ENCODE results near the gene CD70.

DNA sequence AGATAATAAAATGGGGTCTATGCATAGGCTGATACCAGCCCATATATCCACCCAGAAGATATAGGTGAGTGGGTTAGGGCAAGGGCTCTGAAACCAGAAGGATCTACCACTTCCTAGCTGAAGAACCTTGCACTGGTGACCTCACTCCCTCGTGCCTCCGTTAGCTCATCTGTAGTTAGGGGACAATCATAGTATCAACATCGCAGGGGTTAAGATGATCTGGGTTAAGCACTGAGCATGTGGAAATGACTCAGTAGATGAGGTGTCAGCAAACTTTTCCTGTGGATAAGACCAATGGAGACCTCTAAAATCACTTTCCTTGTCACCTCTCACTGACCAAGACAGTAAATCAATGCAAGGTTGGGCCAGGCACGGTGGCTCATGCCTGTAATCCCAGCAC is 48.5 kb upstream of the CD70 start:
- TF ChIP-seq, protein P1, sequence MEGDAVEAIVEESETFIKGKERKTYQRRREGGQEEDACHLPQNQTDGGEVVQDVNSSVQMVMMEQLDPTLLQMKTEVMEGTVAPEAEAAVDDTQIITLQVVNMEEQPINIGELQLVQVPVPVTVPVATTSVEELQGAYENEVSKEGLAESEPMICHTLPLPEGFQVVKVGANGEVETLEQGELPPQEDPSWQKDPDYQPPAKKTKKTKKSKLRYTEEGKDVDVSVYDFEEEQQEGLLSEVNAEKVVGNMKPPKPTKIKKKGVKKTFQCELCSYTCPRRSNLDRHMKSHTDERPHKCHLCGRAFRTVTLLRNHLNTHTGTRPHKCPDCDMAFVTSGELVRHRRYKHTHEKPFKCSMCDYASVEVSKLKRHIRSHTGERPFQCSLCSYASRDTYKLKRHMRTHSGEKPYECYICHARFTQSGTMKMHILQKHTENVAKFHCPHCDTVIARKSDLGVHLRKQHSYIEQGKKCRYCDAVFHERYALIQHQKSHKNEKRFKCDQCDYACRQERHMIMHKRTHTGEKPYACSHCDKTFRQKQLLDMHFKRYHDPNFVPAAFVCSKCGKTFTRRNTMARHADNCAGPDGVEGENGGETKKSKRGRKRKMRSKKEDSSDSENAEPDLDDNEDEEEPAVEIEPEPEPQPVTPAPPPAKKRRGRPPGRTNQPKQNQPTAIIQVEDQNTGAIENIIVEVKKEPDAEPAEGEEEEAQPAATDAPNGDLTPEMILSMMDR (tag by site-specific recombination; IDR thresholded peaks at IDR 0.05), result no peak
- peak; percentile 35; the same call in 1 of the 2 replicates for TF ChIP-seq ZBTB21 (tag by site-specific recombination; IDR thresholded peaks at IDR 0.05)
- TF ChIP-seq ZNF629 (tag by site-specific recombination; IDR thresholded peaks at IDR 0.05), result peak; percentile 49
- TF ChIP-seq ZNF274 (IDR thresholded peaks at IDR 0.05; ENCODE audit: low read length), result no peak
- TF ChIP-seq ZNF274 (tag by site-specific recombination; IDR thresholded peaks at IDR 0.05; ENCODE audit: borderline replicate concordance), result no peak
- TF ChIP-seq GLI4 (tag by site-specific recombination; IDR thresholded peaks at IDR 0.05), result no peak
- TF ChIP-seq, protein P2, sequence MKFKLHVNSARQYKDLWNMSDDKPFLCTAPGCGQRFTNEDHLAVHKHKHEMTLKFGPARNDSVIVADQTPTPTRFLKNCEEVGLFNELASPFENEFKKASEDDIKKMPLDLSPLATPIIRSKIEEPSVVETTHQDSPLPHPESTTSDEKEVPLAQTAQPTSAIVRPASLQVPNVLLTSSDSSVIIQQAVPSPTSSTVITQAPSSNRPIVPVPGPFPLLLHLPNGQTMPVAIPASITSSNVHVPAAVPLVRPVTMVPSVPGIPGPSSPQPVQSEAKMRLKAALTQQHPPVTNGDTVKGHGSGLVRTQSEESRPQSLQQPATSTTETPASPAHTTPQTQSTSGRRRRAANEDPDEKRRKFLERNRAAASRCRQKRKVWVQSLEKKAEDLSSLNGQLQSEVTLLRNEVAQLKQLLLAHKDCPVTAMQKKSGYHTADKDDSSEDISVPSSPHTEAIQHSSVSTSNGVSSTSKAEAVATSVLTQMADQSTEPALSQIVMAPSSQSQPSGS (tag by site-specific recombination; IDR thresholded peaks at IDR 0.05; ENCODE audit: low read depth), result no peak
- no peak for TF ChIP-seq ZNF529 (tag by site-specific recombination; IDR thresholded peaks at IDR 0.05; ENCODE audit: insufficient replicate concordance)
- no peak for TF ChIP-seq SETDB1 (IDR thresholded peaks at IDR 0.05; ENCODE audit: insufficient read length, low read length)
- no peak for TF ChIP-seq ZNF175 (tag by site-specific recombination; IDR thresholded peaks at IDR 0.05)
- TF ChIP-seq, protein P3, sequence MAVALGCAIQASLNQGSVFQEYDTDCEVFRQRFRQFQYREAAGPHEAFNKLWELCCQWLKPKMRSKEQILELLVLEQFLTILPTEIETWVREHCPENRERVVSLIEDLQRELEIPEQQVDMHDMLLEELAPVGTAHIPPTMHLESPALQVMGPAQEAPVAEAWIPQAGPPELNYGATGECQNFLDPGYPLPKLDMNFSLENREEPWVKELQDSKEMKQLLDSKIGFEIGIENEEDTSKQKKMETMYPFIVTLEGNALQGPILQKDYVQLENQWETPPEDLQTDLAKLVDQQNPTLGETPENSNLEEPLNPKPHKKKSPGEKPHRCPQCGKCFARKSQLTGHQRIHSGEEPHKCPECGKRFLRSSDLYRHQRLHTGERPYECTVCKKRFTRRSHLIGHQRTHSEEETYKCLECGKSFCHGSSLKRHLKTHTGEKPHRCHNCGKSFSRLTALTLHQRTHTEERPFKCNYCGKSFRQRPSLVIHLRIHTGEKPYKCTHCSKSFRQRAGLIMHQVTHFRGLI (tag by site-specific recombination; IDR thresholded peaks at IDR 0.05), result no peak
- TF ChIP-seq ZNF302 (tag by site-specific recombination; IDR thresholded peaks at IDR 0.05; ENCODE audit: low read depth), result no peak
- TF ChIP-seq ZNF19 (tag by site-specific recombination; IDR thresholded peaks at IDR 0.05; ENCODE audit: low read depth), result no peak
- no peak for TF ChIP-seq ZNF423 (tag by site-specific recombination; IDR thresholded peaks at IDR 0.05)
- TF ChIP-seq, protein P4, sequence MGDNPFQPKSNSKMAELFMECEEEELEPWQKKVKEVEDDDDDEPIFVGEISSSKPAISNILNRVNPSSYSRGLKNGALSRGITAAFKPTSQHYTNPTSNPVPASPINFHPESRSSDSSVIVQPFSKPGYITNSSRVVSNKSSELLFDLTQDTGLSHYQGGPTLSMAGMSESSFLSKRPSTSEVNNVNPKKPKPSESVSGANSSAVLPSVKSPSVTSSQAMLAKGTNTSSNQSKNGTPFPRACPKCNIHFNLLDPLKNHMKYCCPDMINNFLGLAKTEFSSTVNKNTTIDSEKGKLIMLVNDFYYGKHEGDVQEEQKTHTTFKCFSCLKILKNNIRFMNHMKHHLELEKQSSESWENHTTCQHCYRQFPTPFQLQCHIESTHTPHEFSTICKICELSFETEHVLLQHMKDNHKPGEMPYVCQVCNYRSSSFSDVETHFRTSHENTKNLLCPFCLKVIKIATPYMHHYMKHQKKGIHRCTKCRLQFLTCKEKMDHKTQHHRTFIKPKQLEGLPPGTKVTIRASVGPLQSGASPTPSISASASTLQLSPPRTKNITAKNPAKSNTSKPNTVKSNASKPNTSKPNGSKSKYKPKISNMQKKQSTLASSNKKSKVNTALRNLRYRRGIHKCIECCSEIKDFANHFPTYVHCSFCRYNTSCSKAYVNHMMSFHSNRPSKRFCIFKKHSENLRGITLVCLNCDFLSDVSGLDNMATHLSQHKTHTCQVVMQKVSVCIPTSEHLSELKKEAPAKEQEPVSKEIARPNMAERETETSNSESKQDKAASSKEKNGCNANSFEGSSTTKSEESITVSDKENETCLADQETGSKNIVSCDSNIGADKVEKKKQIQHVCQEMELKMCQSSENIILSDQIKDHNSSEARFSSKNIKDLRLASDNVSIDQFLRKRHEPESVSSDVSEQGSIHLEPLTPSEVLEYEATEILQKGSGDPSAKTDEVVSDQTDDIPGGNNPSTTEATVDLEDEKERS (tag by site-specific recombination; IDR thresholded peaks at IDR 0.05), result no peak
